DND-41 (cell line): ENCODE results near the gene GRAP2.

ENCODE experiments used
- EZH2 ChIP-seq: IDR thresholded peaks from 3 replicates; pipeline ENCODE4 v1.6.1; 2012; ENCODE audit warnings: borderline replicate concordance, low read depth, mild to moderate bottlenecking, moderate library complexity, low read length, inconsistent platforms; ENCODE audit not compliant: severe bottlenecking
- TF ChIP-seq, protein P1 (sequence below): IDR thresholded peaks from 2 replicates; pipeline ENCODE4 v1.5.1; 2012; ENCODE audit warnings: borderline replicate concordance, low read length, moderate library complexity, mild to moderate bottlenecking; ENCODE audit not compliant: poor library complexity, severe bottlenecking; ENCODE audit errors: extremely low read depth

DNA sequence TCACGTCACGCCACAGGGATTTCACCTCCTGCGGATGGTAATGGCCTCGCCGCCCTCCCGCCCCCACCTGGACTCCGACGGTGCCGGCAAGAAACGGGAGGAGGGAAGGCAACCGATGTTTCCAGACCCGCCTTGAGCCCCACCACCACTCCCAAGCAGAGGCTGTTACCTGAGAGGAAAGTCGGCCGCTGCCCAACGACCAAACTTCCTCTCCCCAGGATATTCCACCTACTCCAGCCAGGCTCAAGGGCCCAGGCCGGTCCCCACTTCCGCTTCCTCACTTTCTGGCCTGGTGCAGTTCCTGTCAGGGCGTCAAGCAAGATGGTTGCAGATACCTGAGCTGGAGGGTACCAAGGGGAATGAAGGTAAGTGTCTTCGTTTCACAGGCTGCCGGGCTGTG, 7.4 kb upstream of the GRAP2 start, which contains the start of gene ENTHD1:
- TF ChIP-seq, protein P1, sequence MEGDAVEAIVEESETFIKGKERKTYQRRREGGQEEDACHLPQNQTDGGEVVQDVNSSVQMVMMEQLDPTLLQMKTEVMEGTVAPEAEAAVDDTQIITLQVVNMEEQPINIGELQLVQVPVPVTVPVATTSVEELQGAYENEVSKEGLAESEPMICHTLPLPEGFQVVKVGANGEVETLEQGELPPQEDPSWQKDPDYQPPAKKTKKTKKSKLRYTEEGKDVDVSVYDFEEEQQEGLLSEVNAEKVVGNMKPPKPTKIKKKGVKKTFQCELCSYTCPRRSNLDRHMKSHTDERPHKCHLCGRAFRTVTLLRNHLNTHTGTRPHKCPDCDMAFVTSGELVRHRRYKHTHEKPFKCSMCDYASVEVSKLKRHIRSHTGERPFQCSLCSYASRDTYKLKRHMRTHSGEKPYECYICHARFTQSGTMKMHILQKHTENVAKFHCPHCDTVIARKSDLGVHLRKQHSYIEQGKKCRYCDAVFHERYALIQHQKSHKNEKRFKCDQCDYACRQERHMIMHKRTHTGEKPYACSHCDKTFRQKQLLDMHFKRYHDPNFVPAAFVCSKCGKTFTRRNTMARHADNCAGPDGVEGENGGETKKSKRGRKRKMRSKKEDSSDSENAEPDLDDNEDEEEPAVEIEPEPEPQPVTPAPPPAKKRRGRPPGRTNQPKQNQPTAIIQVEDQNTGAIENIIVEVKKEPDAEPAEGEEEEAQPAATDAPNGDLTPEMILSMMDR = no peak
- TF ChIP-seq EZH2 = no peak
